NCI-H345 treated with DMSO at 0.1 percent for 48 hours (cell line): ENCODE measurements around the gene IMMT.
A peak's percentile ranks its signal among the peaks of the same experiment; 100 is the strongest.
"Not testable (repeated sequence)": the region's sequence is repeated elsewhere in the genome, so short reads cannot be mapped to it uniquely, and the experiment has no call there.

Source experiments
- DNase-seq: peaks from one replicate; lab custom pipeline; 2025; ENCODE audit not compliant: unreplicated experiment; lab: John Stamatoyannopoulos, UW

The IMMT gene

GRCh38 chr2:86202336-86202692 lies 7.1 kb upstream of the IMMT start:
- no peak for DNase-seq

DNA sequence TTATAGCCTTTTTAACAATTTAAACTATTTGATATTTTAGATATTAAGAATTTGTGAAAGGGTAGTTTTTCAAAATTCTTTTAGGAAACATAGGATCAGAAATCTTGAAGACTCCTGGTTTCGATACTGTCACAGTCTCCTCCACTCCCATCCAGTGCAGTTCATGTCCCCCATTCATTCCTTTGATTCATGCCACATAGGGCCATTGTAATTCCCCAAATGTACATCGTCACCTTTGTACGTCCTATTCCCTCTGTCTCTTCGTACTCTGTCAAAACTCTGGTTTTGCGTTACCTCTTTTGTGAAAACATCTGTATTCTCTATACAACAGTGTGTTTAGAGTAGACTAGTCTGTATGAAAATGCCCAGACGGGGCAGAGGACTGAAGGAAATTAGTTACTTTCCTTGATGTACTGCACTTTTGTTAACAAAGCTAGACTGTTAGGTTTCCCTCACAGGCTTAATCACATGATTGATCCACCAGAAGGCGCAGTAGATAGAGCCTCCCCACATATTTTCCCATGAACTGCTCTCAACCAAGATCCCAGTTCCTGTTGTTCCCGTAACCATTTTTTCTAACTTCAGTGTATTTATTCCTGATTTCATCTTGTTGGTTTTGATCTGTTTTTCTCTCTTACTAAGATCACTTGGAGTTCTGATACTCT lies 6.5 kb upstream of the IMMT start:
- DNase-seq: no peak

- not testable (repeated sequence) for DNase-seq
Observed at GRCh38 chr2:86200564-86200963, 5.3 kb upstream of the IMMT start.

GRCh38 chr2:86199834-86200177 lies 4.5 kb upstream of the IMMT start:
- no peak for DNase-seq

GRCh38 chr2:86195808-86196387 lies 636 bp upstream of the IMMT start:
- DNase-seq: no peak

DNA sequence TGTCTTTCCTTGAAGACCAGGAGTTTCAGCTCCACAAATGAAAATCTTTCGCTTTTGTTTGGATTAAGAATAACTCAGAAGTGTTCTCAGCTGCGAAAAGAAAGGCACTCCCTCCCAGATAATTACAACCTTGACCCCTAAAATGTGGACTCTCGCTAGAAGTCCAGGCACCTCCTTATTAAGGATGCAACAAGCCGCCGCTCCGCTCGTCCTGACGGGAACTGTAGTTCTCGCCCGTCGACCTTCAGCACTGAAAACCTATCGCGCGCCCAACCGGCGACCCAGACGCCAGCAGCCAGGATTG lies 559 bp downstream of the IMMT start:
- DNase-seq: peak; percentile 91

GRCh38 chr2:86193901-86194567 lies 1.2 kb downstream of the IMMT start:
- DNase-seq: no peak

DNA sequence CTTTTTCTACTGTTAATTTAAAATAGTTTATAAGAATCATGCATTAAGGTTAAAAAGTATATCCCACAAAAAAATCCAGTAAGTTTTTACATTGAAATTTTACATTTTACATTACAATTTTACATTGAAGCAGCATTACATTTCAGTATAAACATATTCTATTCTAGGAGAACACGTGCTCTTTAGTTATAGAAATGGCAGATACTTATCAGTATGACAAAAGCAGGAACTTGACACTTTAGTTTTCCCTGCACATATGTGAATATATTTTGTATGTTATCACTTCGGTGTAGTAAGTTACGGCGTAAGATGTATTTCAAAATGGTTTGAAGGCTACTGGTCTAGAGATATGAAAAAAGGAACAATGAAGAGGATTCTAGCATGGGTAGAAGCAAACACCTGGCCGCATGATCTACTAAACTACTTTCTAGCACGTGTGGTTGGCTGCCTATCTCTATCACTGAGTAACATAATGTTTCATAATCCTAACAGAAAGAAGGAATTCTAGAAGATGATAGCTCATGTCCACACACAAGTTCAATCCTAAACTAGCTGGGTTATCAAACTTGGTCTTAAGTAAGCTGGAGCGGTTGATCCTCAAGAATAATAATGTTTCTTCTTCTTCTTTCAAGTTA lies 5.4 kb downstream of the IMMT start:
- no peak for DNase-seq

DNA sequence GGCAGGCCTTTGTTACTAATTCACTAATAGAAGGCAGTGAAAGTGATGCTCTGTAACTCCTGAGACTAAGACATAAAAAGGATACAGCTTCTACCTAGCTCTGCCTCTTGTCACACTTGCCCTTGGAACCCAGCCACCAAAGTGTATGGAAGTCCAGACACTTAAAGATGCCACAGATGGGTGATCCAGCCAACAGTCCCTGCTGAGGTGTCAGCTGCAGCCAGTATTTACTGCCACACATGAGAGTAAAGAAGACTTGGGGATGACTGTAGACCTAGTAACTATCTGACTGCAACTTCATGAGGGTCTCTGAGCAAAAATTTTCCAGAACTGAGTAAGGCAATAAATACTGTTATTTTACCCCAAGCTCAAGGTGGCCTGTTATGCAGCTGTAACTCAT lies 8.8 kb downstream of the IMMT start:
- no peak for DNase-seq

- no peak for DNase-seq
Observed at GRCh38 chr2:86185517-86186212, 9.6 kb downstream of the IMMT start.

- DNase-seq: no peak
Observed at GRCh38 chr2:86176597-86176996, 18.7 kb downstream of the IMMT start.

DNA sequence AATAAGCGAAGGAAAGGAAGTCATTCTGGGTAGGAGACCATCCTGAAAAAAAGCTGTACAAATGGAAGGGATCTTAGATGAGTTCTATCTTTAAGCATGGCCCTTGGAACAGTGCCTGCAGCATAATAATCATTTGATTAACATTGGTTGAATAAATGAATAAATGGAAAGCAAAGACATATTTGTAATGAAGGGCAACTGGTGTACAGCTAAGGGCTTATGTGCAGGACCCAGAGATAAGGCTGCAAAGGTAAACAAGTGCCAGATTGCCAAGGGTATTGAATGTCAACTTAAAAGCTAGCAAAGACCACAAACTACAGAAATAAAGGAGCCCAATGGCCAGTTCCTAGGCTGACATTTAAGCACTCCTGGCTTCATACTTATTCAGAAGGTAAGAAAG lies 19.4 kb downstream of the IMMT start:
- DNase-seq: no peak

DNA sequence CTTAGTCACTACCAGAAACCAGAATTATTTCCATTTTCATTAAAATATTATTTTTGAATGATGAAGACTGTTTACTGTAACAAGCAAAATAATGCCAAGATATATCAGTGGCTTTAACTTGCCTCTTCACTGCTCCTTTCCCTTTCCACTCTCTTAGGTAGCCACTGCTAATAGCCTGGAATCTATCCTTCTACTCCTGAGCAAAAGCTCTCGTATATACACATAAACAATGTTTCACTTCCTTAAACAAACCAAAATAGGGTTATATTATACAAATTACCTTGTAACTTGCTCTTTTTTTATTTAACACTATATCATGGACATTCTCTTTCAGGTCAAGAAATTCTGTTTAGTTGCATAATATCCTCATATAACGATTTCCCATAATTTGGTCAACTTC lies 20.8 kb downstream of the IMMT start:
- no peak for DNase-seq

- no peak for DNase-seq
Observed at GRCh38 chr2:86172610-86173009, 22.7 kb downstream of the IMMT start.

DNA sequence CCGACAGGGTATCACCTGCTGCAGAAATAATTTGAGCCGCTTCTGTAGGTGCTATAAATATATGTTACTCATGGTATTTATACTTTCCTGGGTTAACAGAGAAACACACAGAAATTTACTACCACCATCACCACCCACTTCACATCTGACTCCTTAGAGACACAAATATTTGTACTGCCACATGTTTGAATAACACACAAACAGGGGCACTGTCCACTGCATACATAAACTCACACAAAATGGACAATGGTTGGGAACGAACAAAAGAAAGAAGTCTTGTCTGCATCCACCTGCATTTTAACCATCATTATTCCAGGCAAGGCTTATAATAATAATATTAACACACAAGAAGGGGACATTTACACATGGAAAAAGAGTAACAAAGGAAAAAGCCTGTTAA lies 24.0 kb downstream of the IMMT start:
- DNase-seq: no peak

GRCh38 chr2:86170449-86170848 lies 24.8 kb downstream of the IMMT start:
- no peak for DNase-seq

- no peak for DNase-seq
Observed at GRCh38 chr2:86160156-86160952, 34.9 kb downstream of the IMMT start.

DNA sequence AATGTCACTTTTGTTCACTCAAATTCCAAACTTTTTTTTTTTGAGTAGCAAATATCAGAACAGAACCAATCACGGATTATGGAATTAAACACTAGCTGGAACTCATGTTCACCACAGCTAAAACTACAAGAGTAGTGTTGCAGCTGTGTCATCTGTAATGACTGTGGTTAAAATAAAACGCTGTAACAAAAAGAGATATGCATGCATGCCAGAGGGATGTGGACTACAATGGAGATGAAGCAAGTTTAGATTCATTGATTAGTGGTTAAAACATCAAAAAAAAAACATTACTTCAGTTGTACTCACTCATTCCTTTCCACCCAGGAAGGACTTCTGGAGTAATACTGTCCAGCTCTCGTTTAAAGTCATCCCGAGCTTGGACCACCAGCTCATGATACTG lies 37.0 kb downstream of the IMMT start:
- DNase-seq: no peak

DNA sequence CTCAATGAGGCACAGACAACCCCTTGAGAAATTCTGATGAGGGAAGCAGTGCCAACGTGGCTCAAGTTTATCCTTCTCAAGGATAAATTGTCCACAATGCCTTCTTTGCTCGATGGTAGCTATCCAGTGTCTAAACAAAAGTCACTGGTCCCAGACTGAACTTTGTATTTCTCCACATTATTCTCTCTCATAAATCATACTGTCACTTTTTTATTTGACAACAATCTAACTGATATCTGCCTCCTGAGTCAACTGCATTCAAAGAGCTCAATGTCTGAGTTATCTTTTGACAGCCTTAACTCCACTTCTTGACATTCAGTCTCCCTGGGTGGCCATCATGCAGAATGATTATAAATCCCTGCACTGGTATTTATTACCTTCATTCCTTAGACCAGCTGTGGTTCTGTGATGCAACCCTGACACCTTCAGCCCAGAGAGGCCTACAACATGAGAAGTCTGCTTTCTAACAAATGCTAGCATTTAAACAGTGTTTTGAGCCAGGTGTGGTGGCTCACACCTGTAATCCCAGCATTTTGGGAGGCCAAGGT lies 38.2 kb downstream of the IMMT start:
- no peak for DNase-seq

DNA sequence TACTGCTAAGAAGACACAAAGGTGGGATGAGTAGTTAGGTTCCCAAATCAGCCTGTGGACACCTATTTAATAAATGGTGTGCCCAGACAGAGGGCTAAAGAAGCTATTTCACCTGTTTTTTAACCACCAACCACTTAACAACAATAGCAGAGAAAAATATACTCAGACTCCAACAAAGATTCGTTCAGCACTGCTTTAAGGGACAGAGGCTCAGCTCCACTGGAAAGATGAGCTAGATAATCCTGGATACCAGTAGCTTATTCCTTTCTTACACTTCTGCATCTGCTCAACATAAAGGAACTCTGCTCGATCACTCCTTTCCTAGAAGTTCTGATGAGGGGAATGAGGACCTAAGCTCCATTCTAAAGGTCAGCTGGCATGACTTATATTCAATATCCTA lies 44.8 kb downstream of the IMMT start:
- no peak for DNase-seq

DNA sequence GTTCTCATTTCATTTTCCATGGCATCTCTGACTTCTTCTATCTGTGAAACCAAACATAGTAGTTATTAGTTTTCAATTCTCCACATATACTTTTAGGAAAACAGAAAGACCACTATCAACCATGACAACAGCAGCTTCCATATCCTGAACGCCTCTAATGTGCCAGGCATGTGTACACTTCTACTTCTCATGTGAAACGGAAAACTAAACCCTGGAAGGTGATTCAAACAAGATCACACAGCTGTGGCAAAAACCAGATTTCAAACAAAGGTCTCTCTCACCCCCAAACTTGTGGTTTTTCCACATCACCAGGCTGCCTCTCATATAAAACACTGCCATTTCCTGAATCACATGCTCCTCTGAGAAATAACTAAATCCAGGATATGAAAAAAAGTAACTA lies 47.5 kb downstream of the IMMT start:
- no peak for DNase-seq
